Measurements from ENCODE around the gene INO80D.

DNA sequence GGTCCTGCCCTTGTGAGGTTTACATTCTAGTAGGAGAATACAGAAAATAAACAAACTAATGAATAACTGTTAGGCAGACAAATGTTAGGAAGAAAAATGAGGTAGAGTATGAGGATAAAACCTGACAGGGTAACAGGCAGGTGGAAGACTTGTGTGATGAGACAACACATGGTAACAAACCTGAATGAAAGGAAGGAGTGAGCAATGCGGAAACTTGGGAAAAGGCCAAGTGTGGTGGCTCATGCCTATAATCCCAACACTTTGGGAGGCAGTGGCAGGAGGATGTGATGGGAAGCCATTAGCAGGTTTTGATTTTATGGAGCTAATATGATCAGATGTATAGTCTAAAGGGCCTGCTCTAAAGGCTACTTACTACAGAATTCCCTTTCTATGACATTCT is 74.2 kb downstream of the INO80D start:
- TF ChIP-seq, protein P1, sequence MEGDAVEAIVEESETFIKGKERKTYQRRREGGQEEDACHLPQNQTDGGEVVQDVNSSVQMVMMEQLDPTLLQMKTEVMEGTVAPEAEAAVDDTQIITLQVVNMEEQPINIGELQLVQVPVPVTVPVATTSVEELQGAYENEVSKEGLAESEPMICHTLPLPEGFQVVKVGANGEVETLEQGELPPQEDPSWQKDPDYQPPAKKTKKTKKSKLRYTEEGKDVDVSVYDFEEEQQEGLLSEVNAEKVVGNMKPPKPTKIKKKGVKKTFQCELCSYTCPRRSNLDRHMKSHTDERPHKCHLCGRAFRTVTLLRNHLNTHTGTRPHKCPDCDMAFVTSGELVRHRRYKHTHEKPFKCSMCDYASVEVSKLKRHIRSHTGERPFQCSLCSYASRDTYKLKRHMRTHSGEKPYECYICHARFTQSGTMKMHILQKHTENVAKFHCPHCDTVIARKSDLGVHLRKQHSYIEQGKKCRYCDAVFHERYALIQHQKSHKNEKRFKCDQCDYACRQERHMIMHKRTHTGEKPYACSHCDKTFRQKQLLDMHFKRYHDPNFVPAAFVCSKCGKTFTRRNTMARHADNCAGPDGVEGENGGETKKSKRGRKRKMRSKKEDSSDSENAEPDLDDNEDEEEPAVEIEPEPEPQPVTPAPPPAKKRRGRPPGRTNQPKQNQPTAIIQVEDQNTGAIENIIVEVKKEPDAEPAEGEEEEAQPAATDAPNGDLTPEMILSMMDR (IDR thresholded peaks at IDR 0.05), result no peak
- TF ChIP-seq POLR2A (IDR thresholded peaks at IDR 0.05), result no peak
- no peak for TF ChIP-seq EP300 (IDR thresholded peaks at IDR 0.05)
